ENCODE data around the gene GYPE.
"Not testable (repeated sequence)": the region's sequence is repeated elsewhere in the genome, so short reads cannot be mapped to it uniquely, and the experiment has no call there.

Gene GYPE

GRCh38 chr4:143905440-143905839, at the start of gene GYPE:
Gene GYPE, minus strand, starts transcription at chr4:143905559. Its CDS starts 52 bp downstream, at chr4:143905507.
- not testable (repeated sequence) for DNase-seq

DNA sequence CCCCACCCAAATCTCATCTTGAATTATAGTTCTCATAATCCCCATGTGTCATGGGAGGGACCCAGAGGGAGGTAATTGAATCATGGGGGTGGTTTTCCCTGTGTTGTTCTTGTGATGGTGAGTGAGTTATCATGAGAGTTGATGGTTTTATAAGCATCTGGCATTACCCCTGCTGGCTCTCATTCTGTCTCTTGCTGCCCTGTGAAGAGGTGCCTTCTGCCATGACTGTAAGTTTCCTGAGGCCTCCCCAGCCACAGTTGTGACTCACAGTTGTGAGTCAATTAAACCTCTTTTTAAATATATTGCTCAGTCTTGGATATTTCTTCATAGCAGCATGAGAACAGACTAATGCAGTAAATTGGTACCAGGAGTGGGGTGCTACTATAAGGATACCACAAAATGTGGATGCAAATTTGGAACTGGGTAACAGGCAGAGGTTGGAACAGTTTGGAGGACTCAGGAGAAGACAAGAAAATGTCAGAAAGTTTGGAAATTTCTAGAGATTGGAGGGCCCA, 46.2 kb upstream of the GYPE start:
- not testable (repeated sequence) for DNase-seq

GRCh38 chr4:143950967-143951366, 45.6 kb upstream of the GYPE start:
- DNase-seq: not testable (repeated sequence)

DNA sequence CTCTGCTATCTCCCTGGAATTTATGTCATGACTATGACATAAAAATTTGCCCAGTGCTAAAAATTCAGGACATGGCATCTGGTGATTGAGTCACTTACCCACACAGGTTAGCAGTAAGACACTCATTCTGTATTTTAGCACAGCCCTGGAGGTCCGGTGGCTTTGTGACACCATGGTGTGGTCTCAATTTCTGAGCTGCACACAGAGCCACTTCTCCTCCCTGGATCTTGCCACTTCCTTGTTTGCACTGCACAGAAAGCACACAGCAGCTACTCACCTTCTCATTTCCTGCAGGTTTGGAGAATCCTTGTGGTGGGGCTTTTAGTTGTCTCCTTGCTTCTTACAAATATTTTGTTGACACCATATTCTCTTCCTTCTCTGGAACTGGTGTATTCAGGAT, 44.8 kb upstream of the GYPE start:
- not testable (repeated sequence) for DNase-seq

GRCh38 chr4:143947493-143947892, 42.1 kb upstream of the GYPE start:
- DNase-seq: not testable (repeated sequence)

GRCh38 chr4:143940708-143941107, 35.3 kb upstream of the GYPE start:
- not testable (repeated sequence) for DNase-seq

- DNase-seq: no peak
Measured at GRCh38 chr4:143939528-143939927, 34.2 kb upstream of the GYPE start.

- DNase-seq: not testable (repeated sequence)
Measured at GRCh38 chr4:143938890-143939289, 33.5 kb upstream of the GYPE start.

DNA sequence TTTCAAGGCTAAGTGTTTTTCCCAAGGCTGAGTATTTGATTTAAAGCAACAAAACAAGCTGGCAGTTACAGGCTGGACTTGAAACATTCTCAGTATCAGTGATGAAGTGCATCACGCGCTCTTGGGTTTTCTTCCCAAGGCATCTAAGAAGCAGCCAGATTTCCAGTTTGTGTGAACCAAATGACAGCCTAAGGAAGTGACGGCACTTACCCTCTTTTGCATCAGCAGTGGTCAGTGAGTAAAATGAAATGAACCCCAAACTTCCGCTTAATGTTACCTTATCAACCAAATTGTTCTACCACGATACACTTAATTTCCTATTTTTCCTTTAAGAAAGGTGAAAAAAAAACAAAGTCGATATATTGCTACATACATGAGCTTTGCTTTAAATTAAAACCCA, 15.8 kb upstream of the GYPE start:
- DNase-seq: no peak

DNA sequence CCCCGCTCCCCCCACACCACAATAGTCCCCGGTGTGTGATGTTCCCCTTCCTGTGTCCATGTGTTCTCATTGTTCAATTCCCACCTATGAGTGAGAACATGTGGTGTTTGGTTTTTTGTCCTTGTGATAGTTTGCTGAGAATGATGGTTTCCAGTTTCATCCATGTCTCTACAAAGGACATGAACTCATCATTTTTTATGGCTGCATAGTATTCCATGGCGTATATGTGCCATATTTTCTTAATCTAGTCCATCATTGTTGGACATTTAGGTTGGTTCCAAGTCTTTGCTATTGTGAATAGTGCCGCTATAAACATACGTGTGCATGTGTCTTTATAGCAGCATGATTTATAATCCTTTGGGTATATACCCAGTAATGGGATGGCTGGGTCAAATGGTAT, 11.1 kb upstream of the GYPE start:
- not testable (repeated sequence) for DNase-seq

DNA sequence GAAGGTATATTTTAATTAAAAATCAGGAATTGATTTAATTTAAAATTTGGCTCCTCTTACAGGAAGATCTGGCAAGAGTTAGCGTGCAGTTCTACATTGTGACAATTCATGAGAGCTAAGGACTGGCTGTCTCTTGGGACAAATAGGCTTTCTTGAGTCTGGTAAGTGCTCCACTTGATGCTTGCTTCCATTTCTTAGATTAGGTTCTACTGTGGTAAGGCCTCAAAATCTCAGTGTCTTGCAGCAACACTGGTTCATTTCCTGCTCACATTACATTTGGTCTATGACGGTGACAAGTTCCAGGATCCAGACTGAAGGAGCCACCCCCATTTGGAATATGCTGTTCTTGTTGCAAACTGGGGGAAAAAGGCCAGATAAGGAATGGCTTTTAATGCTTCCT, 7.1 kb upstream of the GYPE start:
- not testable (repeated sequence) for DNase-seq

DNA sequence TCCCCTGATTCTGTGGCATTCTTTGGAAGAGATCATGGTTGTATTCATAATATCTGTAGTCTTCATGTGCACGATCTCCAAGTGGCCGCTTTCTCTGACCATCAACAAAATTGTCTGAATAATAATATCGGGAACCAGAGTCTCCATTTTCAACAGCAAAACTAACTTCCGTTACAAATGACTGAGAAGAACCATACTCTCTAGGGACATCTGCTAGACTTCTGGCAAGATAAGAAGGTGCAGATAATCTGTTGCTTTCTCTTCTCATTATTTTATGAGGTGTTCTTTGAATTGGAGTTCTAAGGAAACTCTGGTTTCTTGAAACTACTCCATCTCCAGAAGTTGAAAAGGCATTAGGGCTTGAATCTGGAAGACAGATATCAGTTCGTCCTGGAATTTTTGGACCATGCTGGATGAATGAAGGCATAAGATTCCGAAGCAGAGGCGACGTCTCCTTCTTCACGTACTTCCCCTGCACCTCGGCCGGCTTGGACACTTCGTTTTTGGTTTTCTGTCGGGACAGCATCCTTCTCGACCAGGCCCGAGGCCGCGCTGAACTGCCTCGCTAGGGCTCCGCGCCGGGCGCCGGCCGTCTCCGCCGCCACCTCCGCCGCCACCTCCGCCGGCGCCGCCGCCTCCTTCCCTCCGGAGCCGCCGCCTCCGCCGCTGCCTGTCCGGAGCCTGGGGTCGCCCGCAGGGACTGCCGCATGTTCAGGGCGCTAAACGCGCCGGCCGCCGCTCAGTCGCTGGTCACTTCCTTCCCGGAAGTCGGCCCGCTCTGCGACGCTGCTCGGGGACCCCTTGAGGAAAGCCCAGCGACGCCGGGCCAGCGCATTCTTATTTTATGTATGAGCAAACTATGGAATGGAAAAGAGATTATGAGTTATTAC, 6.4 kb upstream of the GYPE start:
- DNase-seq: peak; percentile 14 to 25

DNA sequence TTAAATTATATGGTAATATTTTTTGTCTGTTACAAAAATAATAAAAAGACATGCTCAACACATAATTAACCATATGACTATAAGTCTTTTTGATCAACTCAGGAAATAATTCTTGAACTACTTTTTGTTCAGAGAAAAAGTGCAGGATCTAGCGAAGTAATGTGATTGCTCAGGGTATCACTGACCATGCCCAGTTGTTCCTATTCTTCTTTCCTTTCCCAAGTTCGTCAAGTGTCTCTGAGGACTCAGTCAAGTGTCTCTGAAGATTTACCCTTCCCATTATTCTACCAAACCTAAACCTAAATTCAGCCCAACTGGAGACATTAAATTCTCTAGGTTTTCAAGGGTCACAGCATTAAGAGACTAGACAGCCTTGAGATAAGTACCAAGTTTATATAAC, 5.5 kb upstream of the GYPE start:
- DNase-seq: not testable (repeated sequence)

DNA sequence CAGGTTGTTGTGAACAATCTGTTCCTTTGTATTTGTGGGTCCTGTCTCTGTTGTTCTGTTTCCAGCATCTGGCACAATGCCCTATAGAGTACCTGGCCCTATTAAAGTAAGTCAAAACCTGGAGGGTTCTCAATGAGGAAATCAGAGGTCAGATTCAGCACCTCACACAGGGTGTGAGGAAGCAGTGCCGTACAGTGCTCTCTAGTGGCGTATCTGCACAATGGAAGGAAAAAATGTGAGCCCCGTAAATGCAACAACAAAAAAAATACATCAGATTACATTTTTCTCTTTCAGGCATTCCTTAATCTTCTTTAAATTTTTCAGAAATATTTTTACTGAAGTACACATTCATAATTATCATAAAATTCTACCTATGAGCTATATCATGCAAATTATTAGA, 2.5 kb upstream of the GYPE start:
- peak in 1 of 2 experiments; percentile 3 for DNase-seq

DNA sequence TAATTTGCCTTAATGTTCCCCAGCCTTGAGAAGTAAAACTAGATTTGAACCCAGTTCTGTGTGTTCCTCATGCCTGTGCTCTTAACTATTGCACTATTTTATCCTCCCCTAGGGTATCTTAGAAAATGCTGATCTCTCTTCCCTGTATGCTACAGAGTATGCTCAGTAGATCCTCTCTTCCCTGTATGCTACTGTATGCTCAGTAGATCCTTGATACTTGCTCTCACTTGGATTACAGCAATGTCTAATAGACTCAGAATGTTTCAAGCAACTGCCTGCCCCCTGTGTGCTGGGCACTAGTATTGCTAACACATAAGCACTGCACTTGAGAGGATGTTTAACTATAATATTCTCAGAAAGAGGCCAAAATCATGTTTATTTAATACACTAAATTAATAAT, 928 bp downstream of the GYPE start:
- DNase-seq: not testable (repeated sequence)

DNA sequence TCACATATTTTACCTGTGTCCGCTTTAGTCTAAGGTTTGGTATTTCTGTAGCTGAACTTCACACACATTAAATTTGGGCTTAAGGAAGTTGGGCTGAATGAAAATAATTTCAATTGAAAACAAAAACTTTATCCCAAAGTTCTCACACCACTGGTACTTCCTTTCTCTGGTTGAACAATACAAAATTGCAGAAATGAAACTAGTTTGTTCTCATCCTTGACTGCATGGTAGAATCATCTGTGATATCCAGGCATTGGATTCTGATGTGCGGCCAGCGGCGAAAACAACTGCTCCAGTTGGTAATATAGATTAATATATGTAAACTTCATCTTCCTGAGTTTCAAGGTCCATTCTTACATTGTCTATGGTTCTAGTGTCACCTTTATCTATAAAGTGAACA, 15.0 kb downstream of the GYPE start:
- DNase-seq: not testable (repeated sequence)

GRCh38 chr4:143888189-143888588, 17.2 kb downstream of the GYPE start:
- not testable (repeated sequence) for DNase-seq

GRCh38 chr4:143884965-143885364, 20.4 kb downstream of the GYPE start:
- DNase-seq: not testable (repeated sequence)

DNA sequence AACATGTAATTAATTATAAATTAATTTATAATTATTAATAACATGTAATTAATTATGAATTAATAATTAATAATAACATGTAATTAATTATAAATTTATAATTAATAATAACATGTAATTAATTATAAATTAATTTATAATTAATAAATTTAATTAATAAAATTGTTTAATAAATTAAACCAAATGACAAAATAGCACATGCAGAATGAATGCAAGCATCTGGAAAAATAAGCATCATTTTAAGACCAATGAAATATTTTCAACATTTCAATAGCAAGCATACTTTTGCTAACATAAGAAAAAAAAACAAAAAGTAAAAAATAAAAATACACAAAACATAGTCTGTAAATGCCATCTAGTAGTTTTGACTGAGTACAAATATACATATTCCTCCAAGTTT, 21.8 kb downstream of the GYPE start:
- DNase-seq: no peak

DNA sequence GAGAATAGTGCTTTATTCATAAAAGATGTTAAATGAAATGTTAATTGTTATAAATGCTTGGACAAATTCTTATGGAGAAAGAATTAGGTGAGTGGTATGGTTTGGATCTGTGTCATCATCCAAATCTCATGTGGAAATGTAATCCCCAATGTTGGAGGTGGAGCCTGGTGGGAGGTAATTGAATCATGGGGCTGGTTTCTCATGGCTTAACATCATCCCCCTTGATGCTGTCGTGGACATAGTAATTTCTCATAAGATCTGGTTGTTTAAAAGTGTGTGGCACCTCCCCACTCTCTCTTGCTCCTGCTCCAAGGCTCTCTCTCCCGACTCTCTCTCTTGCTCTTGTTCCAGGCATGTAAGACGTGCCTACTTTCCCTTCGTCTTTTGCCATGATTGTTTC, 22.5 kb downstream of the GYPE start:
- no peak for DNase-seq

- DNase-seq: not testable (repeated sequence)
Measured at GRCh38 chr4:143879561-143879960, 25.8 kb downstream of the GYPE start.

DNA sequence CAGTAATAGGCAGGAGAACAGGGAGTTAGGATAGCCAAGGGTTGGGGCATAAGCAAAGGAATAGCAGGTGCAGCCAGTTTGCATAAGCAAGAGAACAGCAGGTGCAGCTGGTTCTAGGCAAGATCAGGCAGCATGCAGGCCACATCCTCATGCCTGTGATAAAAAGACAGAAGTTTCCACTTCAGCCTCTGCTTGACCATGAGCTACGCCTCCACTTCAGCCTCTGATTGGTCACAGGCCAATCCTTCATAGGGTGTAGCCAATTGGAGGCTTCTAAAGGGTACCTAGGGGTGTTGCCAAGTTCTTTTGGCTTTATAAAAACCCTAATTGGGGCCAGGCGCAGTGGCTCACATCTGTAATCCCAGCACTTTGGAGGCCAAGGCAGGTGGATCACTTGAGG, 30.0 kb downstream of the GYPE start:
- not testable (repeated sequence) for DNase-seq

DNA sequence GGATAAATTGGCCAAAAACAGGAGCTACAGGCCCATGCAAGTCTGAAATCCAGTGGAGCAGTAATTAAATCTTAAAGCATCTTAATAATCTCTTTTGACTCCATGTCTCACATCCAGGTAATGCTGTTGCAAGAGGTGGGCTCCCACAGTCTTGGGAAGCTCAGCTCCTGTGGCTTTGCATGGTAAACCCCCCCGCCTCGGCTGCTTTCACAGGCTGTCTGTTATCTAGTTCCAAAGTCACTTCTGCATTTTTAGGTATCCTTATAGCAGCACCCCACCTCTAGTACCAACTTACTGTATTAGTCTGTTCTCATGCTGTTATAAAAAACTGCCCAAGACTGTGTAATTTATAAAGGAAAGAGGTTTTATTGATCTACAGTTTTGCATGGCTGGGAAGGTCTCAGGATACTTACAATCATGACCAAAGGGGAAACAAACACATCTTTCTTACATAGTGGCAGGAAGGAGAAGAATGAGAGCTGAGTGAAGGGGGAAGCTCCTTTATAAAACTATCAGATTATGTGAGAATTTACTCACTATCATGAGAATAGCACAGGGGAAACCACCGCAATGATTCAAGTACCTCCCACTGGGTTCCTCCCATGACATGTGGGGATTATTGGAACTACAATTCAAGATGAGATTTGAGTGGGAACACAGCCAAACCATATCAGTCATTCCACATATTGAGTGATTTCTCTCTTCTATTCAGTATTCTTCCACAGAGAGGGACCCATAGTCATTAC, 34.7 kb downstream of the GYPE start:
- DNase-seq: not testable (repeated sequence)

DNA sequence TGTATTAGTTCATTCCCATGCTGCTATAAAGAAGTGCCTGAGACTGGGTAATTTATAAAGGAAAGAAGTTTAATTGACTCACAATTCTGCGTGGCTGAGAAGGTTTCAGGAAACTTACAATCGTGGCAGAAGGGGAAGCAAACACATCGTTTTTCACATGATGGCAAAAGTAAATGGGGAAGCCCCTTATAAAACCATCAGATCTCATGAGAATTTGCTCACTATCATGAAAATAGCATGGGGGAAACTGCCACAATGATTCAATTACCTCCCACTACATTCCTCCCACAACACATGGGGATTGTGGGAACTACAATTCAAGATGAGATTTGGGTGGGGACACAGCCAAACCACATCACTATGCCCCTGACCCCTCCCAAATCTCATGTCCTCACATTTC, 35.4 kb downstream of the GYPE start:
- not testable (repeated sequence) for DNase-seq

Measured in activated CD4-positive, alpha-beta T cell treated with anti-CD3 and anti-CD28 coated beads, Interleukin-2, amount 50 U/mL, for 48 hours (primary cell).